HepG2 (cell line): ENCODE data around the gene ZNF189. TPM values are rescaled to one million over a fixed set of nuclear protein-coding genes. Genes with fewer than 3 reads are reported as not detected.
A peak's percentile ranks its signal among the peaks of the same experiment; 100 is the strongest.

Experiments used
- ATAC-seq: fragments of 200-7000 bp; cut with Tn5 transposase; 3 replicates; pipeline ENCODE4 v1.9.1; 2020; ENCODE audit warnings: mild to moderate bottlenecking, moderate library complexity
- BruUV-seq: library from RNA; stranded (reverse); fragments of 400-500 nt; replicated peaks from 2 replicates; lab custom pipeline; 2021; lab: Mats Ljungman, UMichigan
- CTCF ChIA-PET: fragments of 300-600 bp; formaldehyde crosslinking; extraction: SDS; loops from one replicate; lab custom pipeline; 2021; ENCODE audit warnings: low total read pairs, inconsistent platforms, low intra/inter-chr PET ratio; lab: Yijun Ruan, JAX
- POLR2A ChIA-PET: fragments of 350-600 bp; sonication (Branson Sonifier 250); formaldehyde crosslinking; loops from one replicate; lab custom pipeline; 2020; ENCODE audit warnings: antibody characterized with exemption, inconsistent platforms; lab: Yijun Ruan, JAX
- DNase-seq: peaks from one replicate; pipeline ENCODE4 v3.0.0-alpha.2; 2015; ENCODE audit warnings: low spot score
- FAIRE-seq: peaks from 3 replicates; lab custom pipeline; 2011; peaks lifted over from hg19 to GRCh38; lab: Jason Lieb, UNC
- H2AFZ ChIP-seq: one replicate; pipeline ENCODE4 v1.6.1; 2011; ENCODE audit warnings: low read length, inconsistent platforms
- H3K27ac ChIP-seq: fragments of 300-600 bp; 3 replicates; pipeline ENCODE4 v1.8.0; 2011; ENCODE audit warnings: mixed run types, mild to moderate bottlenecking, mixed read lengths, low read length, inconsistent platforms; ENCODE audit not compliant: insufficient read depth; ENCODE audit errors: extremely low read length
- H3K27me3 ChIP-seq, 2 experiments: fragments of 200-600 bp in 1 of 2; 2 replicates in 1 of 2; 3 replicates in 1 of 2; pipeline versions ENCODE4 v1.6.0 to v1.8.0; 2011; ENCODE audit warnings: low read length in 2 of 2, mild to moderate bottlenecking in 2 of 2, moderate library complexity in 2 of 2, inconsistent platforms in 1 of 2; ENCODE audit not compliant: insufficient read depth in 2 of 2, control insufficient read depth in 1 of 2
- H3K36me3 ChIP-seq, 2 experiments: fragments of 200-600 bp in 1 of 2; replicated peaks in 1 of 2; 2 replicates in 1 of 2; 3 replicates in 1 of 2; pipeline versions ENCODE4 v1.5.1 to v1.8.0; 2011; ENCODE audit warnings: low read length in 2 of 2, inconsistent platforms in 1 of 2; ENCODE audit not compliant: insufficient read depth in 2 of 2, control insufficient read depth in 1 of 2
- H3K4me1 ChIP-seq: 2 replicates; pipeline ENCODE4 v1.5.1; 2012; ENCODE audit warnings: low read length, inconsistent platforms; ENCODE audit not compliant: insufficient read depth
- H3K4me2 ChIP-seq: 2 replicates; pipeline ENCODE4 v1.6.0; 2011; ENCODE audit warnings: low read depth, low read length, inconsistent platforms
- H3K4me3 ChIP-seq, 3 experiments: fragments of 200-600 bp in 1 of 3; sonication (generic), shearing (Covaris generic) in 1 of 3; replicated peaks in 1 of 3; 2 replicates each; pipeline ENCODE4 v1.5.1; 2011 to 2016; ENCODE audit warnings: low read length in 3 of 3, inconsistent platforms in 2 of 3, low read depth in 2 of 3, mild to moderate bottlenecking in 2 of 3, control low read depth in 1 of 3, mixed read lengths in 1 of 3; ENCODE audit not compliant: insufficient read depth in 1 of 3
- H3K79me2 ChIP-seq: one replicate; pipeline ENCODE4 v1.6.1; 2011; ENCODE audit warnings: low read length, inconsistent platforms; ENCODE audit not compliant: insufficient read depth
- H3K9ac ChIP-seq: 2 replicates; pipeline ENCODE4 v1.6.0; 2011; ENCODE audit warnings: mild to moderate bottlenecking, low read depth, low read length, inconsistent platforms; ENCODE audit not compliant: insufficient read depth
- H3K9me3 ChIP-seq: 2 replicates; pipeline ENCODE4 v1.5.1; 2012; ENCODE audit warnings: mild to moderate bottlenecking, low read length
- H4K20me1 ChIP-seq: 2 replicates; pipeline ENCODE4 v1.6.0; 2011; ENCODE audit warnings: inconsistent platforms, mild to moderate bottlenecking, low read length, moderate library complexity; ENCODE audit not compliant: insufficient read depth
- KDM3A ChIP-seq: IDR thresholded peaks from 2 replicates; pipeline ENCODE4 v1.6.1; 2018; ENCODE audit warnings: low read depth, missing compliant biosample characterization
- SOX6 ChIP-seq, 2 experiments: fragments of 450-650 bp in 1 of 2; sonication (generic) in 1 of 2; formaldehyde crosslinking in 1 of 2; IDR thresholded peaks; 2 replicates each; pipeline versions ENCODE4 v1.4.0 to v1.6.1; 2017 to 2020; ENCODE audit warnings: antibody characterized with exemption in 1 of 2, mild to moderate bottlenecking in 1 of 2, missing genetic modification reagents in 1 of 2
- SP140L ChIP-seq: sonication (generic); formaldehyde crosslinking; IDR thresholded peaks from 2 replicates; pipeline ENCODE4 v1.4.0; 2020; ENCODE audit warnings: missing genetic modification reagents, borderline replicate concordance
- ZNF562 ChIP-seq: sonication (generic); formaldehyde crosslinking; IDR thresholded peaks from 2 replicates; pipeline ENCODE4 v1.8.0; 2022; ENCODE audit warnings: missing genetic modification reagents, borderline replicate concordance
- ZNF790 ChIP-seq: sonication (generic); formaldehyde crosslinking; IDR thresholded peaks from 2 replicates; pipeline ENCODE4 v1.8.0; 2022; ENCODE audit warnings: missing genetic modification reagents, mild to moderate bottlenecking, borderline replicate concordance
- WGBS: methylation state at CpG from one replicate; pipeline ENCODE4 v1.1.6; 2017; ENCODE audit warnings: low lambda C conversion rate; 5-methylcytosine and 5-hydroxymethylcytosine counted together
- in situ Hi-C: cut with HindIII; loops from 2 replicates; pipeline ENCODE4 v1.10.0; 2017; ENCODE audit warnings: low pct_unique_long_range_greater_than_20kb; ENCODE audit not compliant: extremely low pct_ligation_motif_present
- intact Hi-C: fragments of 100-400 bp; cut with micrococcal nuclease; formaldehyde crosslinking; loops from one replicate; pipeline ENCODE4 v1.10.0; 2022; ENCODE audit not compliant: unreplicated experiment
- polyA plus RNA-seq, 8 experiments: library from polyadenylated mRNA; depleted of rRNA in 3 of 8; stranded (reverse) in 7 of 8; unstranded in 1 of 8; fragments of >200 nt; fragmentation: Illumina TruSeq in 4 of 8; extraction: Trizol in 4 of 8; gene quantifications; 2 replicates each; pipeline versions ENCODE4 v1.2.1 to v1.2.3, GENCODE V29; 2011 to 2016; ENCODE audit warnings: low read depth in 4 of 8, missing spikeins in 1 of 8, mixed read lengths in 1 of 8; ENCODE audit not compliant: insufficient read depth in 1 of 8
- total RNA-seq, 5 experiments: library from RNA; depleted of rRNA; stranded (reverse); fragments of >200 nt; fragmentation: Illumina TruSeq; extraction: Trizol; gene quantifications; 2 replicates each; pipeline ENCODE4 v1.2.3, GENCODE V29; 2016; ENCODE audit warnings: low read depth in 1 of 5
- TF ChIP-seq, protein P1 (sequence below): sonication (generic); formaldehyde crosslinking; IDR thresholded peaks from 2 replicates; pipeline ENCODE4 v1.4.0; 2020; ENCODE audit warnings: mild to moderate bottlenecking, low read depth, missing genetic modification reagents
- TF ChIP-seq, protein P2 (sequence below): sonication (generic); formaldehyde crosslinking; IDR thresholded peaks from 2 replicates; pipeline ENCODE4 v1.5.1; 2020; ENCODE audit warnings: mild to moderate bottlenecking, missing genetic modification reagents, moderate library complexity
- TF ChIP-seq, protein P3 (sequence below), 2 experiments: sonication (generic) in 1 of 2; formaldehyde crosslinking in 1 of 2; IDR thresholded peaks; 2 replicates each; pipeline versions ENCODE4 v1.6.1 to v1.9.0; 2014 to 2022; ENCODE audit warnings: antibody characterized with exemption in 1 of 2, borderline replicate concordance in 1 of 2, inconsistent platforms in 1 of 2, low read depth in 1 of 2, missing genetic modification reagents in 1 of 2
- TF ChIP-seq, protein P4 (sequence below): sonication (generic); formaldehyde crosslinking; IDR thresholded peaks from 2 replicates; pipeline ENCODE4 v1.8.1; 2022; ENCODE audit warnings: mild to moderate bottlenecking, missing genetic modification reagents

Gene ZNF189
- total and polyA plus RNA-seq, 2 of the 13 experiments (the other 11 are each of a cell fraction or from before 2014, with no cell fraction given): 8.4 to 50.0 TPM

DNA sequence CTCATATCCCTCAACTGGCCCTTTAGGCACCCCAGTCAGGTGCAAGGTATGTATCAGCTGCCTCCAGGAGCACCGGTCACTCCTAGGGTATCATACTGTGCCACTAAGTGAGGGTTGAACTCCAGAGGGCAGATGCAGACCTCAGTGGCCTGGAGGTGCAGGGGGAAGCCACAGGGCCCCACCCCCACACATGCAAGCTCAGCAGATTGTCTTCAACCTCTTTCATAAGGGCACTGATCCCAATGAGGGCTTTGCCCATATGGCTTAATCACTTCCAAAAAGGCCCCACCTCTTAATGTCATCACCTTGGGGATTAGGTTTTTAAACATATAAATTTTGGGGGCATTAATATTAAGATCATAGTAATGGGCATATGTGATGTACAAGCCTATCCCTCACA is 42.0 kb upstream of the ZNF189 start:
- POLR2A ChIA-PET: interaction anchor here (1.2 to 1.6 kb wide), 3 partner anchors 9 to 32 kb away, joined by 3 to 4 read pairs (median 3); no protein-coding TSS in a partner anchor
- TF ChIP-seq, protein P1, sequence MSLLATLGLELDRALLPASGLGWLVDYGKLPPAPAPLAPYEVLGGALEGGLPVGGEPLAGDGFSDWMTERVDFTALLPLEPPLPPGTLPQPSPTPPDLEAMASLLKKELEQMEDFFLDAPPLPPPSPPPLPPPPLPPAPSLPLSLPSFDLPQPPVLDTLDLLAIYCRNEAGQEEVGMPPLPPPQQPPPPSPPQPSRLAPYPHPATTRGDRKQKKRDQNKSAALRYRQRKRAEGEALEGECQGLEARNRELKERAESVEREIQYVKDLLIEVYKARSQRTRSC (CRISPR knock-in tag): no peak
- TF ChIP-seq SP140L (no peak), ZNF790 (CRISPR knock-in tag) (no peak), SOX6 (IDR thresholded peaks at IDR 0.05) (no peak), SOX6 (CRISPR knock-in tag; IDR thresholded peaks at IDR 0.05) (0 out of 2 replicates have a peak, but pooled peaks have one; percentile 13), KDM3A (CRISPR knock-in tag) (no peak), ZNF562 (CRISPR knock-in tag) (no peak)
- TF ChIP-seq, protein P2, sequence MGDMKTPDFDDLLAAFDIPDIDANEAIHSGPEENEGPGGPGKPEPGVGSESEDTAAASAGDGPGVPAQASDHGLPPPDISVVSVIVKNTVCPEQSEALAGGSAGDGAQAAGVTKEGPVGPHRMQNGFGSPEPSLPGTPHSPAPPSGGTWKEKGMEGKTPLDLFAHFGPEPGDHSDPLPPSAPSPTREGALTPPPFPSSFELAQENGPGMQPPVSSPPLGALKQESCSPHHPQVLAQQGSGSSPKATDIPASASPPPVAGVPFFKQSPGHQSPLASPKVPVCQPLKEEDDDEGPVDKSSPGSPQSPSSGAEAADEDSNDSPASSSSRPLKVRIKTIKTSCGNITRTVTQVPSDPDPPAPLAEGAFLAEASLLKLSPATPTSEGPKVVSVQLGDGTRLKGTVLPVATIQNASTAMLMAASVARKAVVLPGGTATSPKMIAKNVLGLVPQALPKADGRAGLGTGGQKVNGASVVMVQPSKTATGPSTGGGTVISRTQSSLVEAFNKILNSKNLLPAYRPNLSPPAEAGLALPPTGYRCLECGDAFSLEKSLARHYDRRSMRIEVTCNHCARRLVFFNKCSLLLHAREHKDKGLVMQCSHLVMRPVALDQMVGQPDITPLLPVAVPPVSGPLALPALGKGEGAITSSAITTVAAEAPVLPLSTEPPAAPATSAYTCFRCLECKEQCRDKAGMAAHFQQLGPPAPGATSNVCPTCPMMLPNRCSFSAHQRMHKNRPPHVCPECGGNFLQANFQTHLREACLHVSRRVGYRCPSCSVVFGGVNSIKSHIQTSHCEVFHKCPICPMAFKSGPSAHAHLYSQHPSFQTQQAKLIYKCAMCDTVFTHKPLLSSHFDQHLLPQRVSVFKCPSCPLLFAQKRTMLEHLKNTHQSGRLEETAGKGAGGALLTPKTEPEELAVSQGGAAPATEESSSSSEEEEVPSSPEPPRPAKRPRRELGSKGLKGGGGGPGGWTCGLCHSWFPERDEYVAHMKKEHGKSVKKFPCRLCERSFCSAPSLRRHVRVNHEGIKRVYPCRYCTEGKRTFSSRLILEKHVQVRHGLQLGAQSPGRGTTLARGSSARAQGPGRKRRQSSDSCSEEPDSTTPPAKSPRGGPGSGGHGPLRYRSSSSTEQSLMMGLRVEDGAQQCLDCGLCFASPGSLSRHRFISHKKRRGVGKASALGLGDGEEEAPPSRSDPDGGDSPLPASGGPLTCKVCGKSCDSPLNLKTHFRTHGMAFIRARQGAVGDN (CRISPR knock-in tag): peak; percentile 23; the same call in 1 of the 2 replicates
- TF ChIP-seq, protein P3, sequence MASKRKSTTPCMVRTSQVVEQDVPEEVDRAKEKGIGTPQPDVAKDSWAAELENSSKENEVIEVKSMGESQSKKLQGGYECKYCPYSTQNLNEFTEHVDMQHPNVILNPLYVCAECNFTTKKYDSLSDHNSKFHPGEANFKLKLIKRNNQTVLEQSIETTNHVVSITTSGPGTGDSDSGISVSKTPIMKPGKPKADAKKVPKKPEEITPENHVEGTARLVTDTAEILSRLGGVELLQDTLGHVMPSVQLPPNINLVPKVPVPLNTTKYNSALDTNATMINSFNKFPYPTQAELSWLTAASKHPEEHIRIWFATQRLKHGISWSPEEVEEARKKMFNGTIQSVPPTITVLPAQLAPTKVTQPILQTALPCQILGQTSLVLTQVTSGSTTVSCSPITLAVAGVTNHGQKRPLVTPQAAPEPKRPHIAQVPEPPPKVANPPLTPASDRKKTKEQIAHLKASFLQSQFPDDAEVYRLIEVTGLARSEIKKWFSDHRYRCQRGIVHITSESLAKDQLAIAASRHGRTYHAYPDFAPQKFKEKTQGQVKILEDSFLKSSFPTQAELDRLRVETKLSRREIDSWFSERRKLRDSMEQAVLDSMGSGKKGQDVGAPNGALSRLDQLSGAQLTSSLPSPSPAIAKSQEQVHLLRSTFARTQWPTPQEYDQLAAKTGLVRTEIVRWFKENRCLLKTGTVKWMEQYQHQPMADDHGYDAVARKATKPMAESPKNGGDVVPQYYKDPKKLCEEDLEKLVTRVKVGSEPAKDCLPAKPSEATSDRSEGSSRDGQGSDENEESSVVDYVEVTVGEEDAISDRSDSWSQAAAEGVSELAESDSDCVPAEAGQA (IDR thresholded peaks at IDR 0.05; ENCODE audit: low read depth): no peak
- TF ChIP-seq, protein P3 (CRISPR knock-in tag; IDR thresholded peaks at IDR 0.05; ENCODE audit: borderline replicate concordance): no peak
- TF ChIP-seq, protein P4, sequence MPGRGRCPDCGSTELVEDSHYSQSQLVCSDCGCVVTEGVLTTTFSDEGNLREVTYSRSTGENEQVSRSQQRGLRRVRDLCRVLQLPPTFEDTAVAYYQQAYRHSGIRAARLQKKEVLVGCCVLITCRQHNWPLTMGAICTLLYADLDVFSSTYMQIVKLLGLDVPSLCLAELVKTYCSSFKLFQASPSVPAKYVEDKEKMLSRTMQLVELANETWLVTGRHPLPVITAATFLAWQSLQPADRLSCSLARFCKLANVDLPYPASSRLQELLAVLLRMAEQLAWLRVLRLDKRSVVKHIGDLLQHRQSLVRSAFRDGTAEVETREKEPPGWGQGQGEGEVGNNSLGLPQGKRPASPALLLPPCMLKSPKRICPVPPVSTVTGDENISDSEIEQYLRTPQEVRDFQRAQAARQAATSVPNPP (CRISPR knock-in tag): no peak

More for the DNA sequence above, 42.0 kb upstream of the ZNF189 start:
- Histone ChIP-seq H2AFZ (no peak overlapping the region), H3K27ac (no peak overlapping the region), H3K4me2 (no peak overlapping the region), H3K9ac (no peak overlapping the region), H3K36me3 (no peaks in the 10 kb centered on the region), H3K4me3 (no peak overlapping the region), H3K4me1 (peaks cover 91% of the 10 kb centered on the region), H3K9me3 (no peaks in the 10 kb centered on the region), H3K27me3 (no peaks in the 10 kb centered on the region), H4K20me1 (no peaks in the 10 kb centered on the region), H3K79me2 (no peaks in the 10 kb centered on the region)
- CTCF ChIA-PET: no interaction called here
- intact Hi-C loops: no loop called here
- in situ Hi-C loops: no loop called here
- ATAC-seq (no peak), DNase-seq (no peak), FAIRE-seq (no peak)
- 45% methylated on average over 1 of the region's 1 CpG for WGBS
- BruUV-seq: no TSS peak
